ENCODE measurements around the gene SHB. TPM values are rescaled to one million over a fixed set of nuclear protein-coding genes. Genes with fewer than 3 reads are reported as not detected.

The SHB gene
- total RNA-seq, 1 experiment from 2014 or later: 12.2 TPM

- DNase-seq (ENCODE audit: low spot score) (no peak), ATAC-seq (no peak)
- Mint-ChIP-seq H3K27me3 (ENCODE audit: low read depth) (no peaks in the 10 kb centered on the region), H3K27ac (no peak overlapping the region), H3K4me3 (no peak overlapping the region), H3K4me1 (peaks cover 5% of the 10 kb centered on the region), H3K9me3 (no peaks in the 10 kb centered on the region), H3K36me3 (peaks cover 3% of the 10 kb centered on the region; the same call in 1 of the 2 replicates)
- TF ChIP-seq GABPB1 (CRISPR knock-in tag; IDR thresholded peaks at IDR 0.05) (no peak), FOXK1 (CRISPR knock-in tag; IDR thresholded peaks at IDR 0.05) (no peak)
- ChIA-PET POLR2A (interaction anchor here (1.3 kb wide), 1 partner anchor 10 kb away, joined by 3 read pairs; no protein-coding TSS in a partner anchor), CTCF (interaction anchor here (1.3 kb wide), 1 partner anchor 28 kb away, joined by 3 read pairs; no protein-coding TSS in a partner anchor)
These were observed 99.3 kb downstream of the SHB start for GRCh38 chr9:37969558-37970300.

GRCh38 chr9:37969130-37969529, 99.9 kb downstream of the SHB start:
- DNase-seq (ENCODE audit: low spot score) (no peak), ATAC-seq (no peak)
- Mint-ChIP-seq H3K9me3 (no peaks in the 10 kb centered on the region), H3K27me3 (ENCODE audit: low read depth) (no peaks in the 10 kb centered on the region), H3K36me3 (peaks cover 3% of the 10 kb centered on the region; the same call in 1 of the 2 replicates), H3K4me3 (no peak overlapping the region), H3K4me1 (peaks cover 8% of the 10 kb centered on the region), H3K27ac (no peak overlapping the region)
- no peak for TF ChIP-seq ZSCAN18 (CRISPR knock-in tag; IDR thresholded peaks at IDR 0.05)
- TF ChIP-seq FOXP4 (CRISPR knock-in tag; IDR thresholded peaks at IDR 0.05): no peak
- TF ChIP-seq ATF3 (CRISPR knock-in tag; conservative IDR thresholded peaks at IDR 0.05): no peak
- no peak for TF ChIP-seq ETV6 (CRISPR knock-in tag; IDR thresholded peaks at IDR 0.05)
- TF ChIP-seq EMX1 (CRISPR knock-in tag; IDR thresholded peaks at IDR 0.05): no peak
- TF ChIP-seq ARID4B (CRISPR knock-in tag; IDR thresholded peaks at IDR 0.05; ENCODE audit: borderline replicate concordance): no peak
- no peak for TF ChIP-seq ELF4 (CRISPR knock-in tag; IDR thresholded peaks at IDR 0.05; ENCODE audit: low read depth)
- TF ChIP-seq ZNF532 (CRISPR knock-in tag; IDR thresholded peaks at IDR 0.05; ENCODE audit: borderline replicate concordance): no peak
- TF ChIP-seq JUN (CRISPR knock-in tag; IDR thresholded peaks at IDR 0.05): no peak
- TF ChIP-seq CTCF (IDR thresholded peaks at IDR 0.05): no peak
- no peak for TF ChIP-seq ZNF138 (CRISPR knock-in tag; conservative IDR thresholded peaks at IDR 0.05)
- no peak for TF ChIP-seq CREB1 (CRISPR knock-in tag; IDR thresholded peaks at IDR 0.05)
- TF ChIP-seq ATF6 (CRISPR knock-in tag; IDR thresholded peaks at IDR 0.05): no peak
- TF ChIP-seq TEAD4 (CRISPR knock-in tag; IDR thresholded peaks at IDR 0.05): no peak
- POLR2A ChIA-PET: interaction anchor here (1.3 kb wide), 1 partner anchor 10 kb away, joined by 3 read pairs; no protein-coding TSS in a partner anchor
- CTCF ChIA-PET: interaction anchor here (1.3 kb wide), 1 partner anchor 28 kb away, joined by 3 read pairs; no protein-coding TSS in a partner anchor

All from WTC11 (cell line).